ENCODE data around the gene NCCRP1.

NCCRP1 gene

GRCh38 chr19:39166571-39167391 is 30.0 kb upstream of the NCCRP1 start:
- DNase-seq: peak; percentile 64

DNA sequence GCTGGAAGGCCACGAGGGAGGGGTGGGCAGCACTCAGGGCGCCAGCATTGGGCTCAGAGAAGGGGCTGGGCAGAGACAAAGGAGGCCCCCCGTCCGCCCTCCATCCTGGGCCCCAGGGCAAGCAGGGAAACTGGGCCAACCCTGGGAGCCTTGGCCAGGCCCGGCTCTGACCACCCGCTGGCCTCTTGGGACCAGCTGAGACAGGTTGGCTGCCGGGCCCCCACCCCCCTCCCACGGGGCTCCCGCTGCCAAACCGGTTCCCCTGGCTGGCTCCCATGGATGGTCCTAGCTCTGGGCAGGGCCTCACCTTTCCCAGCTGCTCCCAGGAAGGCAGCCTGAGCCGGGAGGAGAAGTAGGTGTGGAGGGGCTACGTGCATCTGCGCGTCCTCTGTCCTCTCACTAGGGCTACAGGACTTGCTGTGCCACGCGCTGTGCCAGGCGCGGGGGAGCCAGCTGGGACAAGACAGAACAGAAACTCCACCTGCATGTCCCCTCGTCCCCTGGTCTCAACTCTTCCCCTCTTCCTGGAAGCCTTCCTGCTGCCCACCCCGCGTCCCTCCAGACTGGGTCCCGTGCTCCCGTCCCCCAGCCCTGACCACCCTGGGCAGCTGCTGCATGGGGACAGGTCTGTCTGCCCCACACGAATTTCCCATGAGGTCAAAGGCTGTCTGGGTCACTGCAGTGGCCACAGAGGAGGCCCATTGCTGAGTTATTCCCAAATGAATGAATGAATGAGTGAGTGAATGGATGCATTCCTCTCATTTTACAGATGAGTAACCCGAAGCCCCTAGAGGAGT is 29.1 kb upstream of the NCCRP1 start:
- DNase-seq: peak; percentile 35

DNA sequence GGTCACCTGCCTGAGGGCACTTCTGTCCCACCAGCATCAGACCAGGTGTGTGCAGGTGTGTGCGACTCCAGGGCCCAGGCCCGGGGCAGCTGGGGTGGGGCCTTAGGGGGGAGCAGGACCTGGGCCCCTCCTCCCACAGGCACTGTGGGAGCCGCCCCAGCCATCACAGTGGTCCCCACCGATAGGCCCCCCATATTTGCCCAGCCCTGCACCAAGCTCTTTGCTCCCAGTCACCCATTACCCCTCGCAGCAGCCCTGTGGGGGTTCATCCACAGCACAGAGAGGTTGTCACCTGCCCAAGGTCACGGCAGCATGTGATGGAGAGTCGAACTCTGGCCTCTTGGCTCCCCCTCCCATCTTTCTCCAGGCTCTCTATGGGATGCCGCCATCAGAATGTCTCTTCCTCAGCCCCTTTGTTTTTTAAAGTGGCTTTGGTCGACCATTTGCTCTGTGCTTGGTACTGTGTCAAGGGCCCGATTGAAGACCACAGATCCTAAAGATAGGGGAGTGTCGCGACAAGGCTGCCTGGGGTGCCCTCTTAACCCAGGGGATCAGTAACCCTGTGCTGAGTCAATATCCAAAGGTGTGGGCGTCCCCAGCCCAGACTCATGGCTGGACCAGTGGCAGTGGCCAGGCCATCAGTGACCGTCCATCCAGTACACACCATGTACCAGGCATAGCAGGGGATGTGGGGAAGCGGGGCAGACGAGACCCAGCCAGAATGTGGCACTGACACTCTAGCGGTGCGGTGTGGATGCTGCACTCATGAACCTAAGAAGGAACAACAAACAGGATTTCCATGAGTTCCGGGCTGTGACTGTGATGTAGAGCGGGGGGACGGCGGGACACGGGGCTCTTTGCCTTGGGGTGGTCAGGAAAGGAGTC is 28.3 kb upstream of the NCCRP1 start:
- no peak for DNase-seq

GRCh38 chr19:39169143-39169810 is 27.5 kb upstream of the NCCRP1 start:
- DNase-seq: no peak

- DNase-seq: no peak
These were observed 26.2 kb upstream of the NCCRP1 start for GRCh38 chr19:39170386-39171231.

- DNase-seq: no peak
These were observed 25.0 kb upstream of the NCCRP1 start for GRCh38 chr19:39171479-39172465.

DNA sequence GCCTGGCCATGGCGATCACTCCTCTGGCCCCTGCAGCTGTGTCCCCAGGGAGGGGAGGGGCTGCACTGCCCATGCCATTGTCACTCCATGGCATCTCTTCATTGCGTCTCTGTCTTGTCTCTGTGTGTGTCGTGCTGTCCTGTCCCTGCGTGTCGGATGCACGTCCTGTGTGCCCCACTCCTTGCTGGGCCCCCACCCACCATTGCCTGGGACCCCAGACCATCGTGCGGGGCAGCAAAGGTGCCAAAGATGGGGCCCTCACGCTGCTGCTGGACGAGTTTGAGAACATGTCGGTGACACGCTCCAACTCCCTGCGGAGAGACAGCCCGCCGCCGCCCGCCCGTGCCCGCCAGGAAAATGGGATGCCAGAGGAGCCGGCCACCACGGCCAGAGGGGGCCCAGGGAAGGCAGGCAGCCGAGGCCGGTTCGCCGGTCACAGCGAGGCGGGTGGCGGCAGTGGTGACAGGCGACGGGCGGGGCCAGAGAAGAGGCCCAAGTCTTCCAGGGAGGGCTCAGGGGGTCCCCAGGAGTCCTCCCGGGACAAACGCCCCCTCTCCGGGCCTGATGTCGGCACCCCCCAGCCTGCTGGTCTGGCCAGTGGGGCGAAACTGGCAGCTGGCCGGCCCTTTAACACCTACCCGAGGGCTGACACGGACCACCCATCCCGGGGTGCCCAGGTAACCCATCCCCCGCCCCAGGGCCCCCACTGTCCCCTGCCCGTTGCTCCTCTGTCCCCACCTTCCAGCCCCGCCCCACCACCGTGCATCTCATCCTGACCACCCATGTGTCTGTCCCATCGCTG is 23.9 kb upstream of the NCCRP1 start:
- no peak for DNase-seq

DNA sequence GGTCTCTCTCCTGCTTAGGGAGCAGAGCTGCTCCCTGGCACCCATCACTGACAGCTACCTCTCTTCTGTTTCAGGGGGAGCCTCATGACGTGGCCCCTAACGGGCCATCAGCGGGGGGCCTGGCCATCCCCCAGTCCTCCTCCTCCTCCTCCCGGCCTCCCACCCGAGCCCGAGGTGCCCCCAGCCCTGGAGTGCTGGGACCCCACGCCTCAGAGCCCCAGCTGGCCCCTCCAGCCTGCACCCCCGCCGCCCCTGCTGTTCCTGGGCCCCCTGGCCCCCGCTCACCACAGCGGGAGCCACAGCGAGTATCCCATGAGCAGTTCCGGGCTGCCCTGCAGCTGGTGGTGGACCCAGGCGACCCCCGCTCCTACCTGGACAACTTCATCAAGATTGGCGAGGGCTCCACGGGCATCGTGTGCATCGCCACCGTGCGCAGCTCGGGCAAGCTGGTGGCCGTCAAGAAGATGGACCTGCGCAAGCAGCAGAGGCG is 23.2 kb upstream of the NCCRP1 start:
- DNase-seq: no peak

- DNase-seq: no peak
These were observed 22.6 kb upstream of the NCCRP1 start for GRCh38 chr19:39174142-39174541.

DNA sequence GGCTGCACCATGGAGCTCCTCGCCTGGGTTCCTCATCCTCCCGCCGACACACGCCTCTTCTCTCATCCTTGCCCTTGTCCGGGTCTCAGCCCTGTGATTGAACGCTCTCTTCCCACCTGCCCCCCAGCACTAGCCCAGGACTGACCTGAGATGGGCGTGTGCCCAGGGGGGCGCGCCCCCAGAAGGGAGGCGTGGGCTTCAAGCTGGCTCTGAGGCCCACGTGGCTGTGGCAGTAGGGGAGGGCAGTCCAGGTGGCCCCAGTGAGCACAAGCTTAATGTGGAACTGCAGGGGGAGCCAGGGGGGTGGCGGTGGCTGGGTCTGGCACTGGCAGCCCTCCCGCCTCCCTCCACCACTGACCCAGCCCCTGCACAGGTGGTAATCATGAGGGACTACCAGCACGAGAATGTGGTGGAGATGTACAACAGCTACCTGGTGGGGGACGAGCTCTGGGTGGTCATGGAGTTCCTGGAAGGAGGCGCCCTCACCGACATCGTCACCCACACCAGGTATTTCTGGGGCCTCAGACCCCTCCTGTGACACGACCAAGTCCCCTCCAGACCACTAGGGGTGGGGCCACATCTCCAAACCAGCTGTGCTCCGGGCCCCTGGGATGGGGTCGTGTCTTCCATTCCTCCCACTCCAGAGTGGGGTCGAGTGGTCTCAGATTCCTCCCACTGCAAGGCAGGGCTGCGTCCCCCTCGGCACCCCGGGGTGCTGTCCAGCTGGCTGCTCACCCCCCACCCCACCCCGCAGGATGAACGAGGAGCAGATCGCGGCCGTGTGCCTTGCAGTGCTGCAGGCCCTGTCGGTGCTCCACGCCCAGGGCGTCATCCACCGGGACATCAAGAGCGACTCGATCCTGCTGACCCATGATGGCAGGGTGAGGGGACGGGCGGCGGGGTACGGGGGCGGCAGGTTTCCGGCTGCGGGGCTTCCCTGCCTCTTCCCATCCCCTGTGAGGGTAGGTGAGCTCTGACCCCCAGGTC is 21.9 kb upstream of the NCCRP1 start:
- no peak for DNase-seq

DNA sequence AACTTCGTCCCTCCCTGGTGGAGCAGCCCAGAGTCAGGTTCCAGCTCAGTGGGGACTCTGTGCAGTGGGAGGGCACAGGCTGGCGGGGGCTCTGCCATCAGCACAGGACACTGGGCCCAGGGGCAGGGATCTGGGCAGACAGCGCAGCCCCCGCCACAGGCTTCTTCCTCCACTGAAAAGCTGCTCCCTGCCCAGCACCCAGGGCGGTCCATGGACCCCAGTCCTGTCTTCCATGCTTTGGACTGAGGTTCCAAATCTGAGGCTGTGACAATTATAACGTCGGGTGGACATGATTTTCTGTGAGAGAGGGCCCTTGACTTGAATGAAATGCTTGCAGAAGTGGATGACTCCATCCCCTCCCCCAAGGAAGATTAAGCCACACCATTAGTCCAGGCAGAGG is 21.2 kb upstream of the NCCRP1 start:
- DNase-seq: no peak

DNA sequence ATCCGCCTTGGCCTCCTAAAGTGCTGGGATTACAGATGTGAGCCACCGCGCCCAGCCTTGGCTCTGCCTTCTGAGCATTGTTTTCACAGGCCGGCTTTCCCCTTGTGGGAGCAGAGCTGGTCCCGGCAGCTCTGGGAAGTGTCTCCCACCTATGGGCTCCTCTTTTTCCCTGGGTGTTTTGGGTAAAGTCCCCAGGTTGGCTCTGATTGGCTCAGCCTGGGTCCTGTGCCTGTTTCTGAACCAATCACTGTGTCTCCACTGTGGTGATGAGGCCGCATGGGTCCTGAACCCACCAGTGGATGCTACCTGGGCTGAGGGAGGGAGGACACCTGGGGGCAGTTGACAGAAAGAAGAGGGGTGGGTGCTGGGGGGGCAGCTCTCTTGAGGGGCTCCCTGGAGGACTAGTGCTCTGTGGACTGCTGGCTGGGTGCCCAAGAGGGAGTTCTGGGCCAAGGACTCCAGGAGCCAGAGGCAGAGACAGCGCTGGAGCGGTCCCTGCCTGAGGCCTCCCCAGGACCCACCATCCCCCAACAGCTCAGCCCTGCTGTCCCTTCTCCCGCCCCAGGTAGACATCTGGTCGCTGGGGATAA is 19.6 kb upstream of the NCCRP1 start:
- DNase-seq: no peak

DNA sequence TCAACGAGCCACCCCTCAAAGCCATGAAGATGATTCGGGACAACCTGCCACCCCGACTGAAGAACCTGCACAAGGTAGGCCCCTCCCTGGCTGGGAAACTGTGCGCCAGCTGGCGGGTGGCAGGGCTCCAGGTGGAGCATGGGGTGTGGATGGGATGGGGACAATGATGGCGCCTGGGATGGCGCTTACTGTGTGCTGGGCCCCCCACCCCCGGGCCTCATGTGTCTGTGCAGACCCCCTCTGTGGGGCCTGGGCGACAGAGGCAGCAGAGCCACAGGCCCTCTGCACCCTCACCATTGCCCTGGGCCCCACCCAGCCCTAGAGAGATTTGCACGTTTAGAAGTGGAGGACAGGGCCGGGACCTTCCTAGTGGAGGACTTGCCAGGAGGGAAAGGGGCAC is 19.0 kb upstream of the NCCRP1 start:
- DNase-seq: no peak

DNA sequence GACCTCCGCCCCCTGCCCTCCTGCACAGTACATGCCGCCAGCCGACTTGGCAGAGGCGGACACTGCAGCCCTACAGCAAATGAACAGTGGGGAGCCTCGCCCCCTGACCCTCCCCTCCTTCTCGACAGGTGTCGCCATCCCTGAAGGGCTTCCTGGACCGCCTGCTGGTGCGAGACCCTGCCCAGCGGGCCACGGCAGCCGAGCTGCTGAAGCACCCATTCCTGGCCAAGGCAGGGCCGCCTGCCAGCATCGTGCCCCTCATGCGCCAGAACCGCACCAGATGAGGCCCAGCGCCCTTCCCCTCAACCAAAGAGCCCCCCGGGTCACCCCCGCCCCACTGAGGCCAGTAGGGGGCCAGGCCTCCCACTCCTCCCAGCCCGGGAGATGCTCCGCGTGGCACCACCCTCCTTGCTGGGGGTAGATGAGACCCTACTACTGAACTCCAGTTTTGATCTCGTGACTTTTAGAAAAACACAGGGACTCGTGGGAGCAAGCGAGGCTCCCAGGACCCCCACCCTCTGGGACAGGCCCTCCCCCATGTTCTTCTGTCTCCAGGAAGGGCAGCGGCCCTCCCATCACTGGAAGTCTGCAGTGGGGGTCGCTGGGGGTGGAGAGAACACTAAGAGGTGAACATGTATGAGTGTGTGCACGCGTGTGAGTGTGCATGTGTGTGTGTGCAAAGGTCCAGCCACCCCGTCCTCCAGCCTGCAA is 18.3 kb upstream of the NCCRP1 start:
- DNase-seq: no peak

DNA sequence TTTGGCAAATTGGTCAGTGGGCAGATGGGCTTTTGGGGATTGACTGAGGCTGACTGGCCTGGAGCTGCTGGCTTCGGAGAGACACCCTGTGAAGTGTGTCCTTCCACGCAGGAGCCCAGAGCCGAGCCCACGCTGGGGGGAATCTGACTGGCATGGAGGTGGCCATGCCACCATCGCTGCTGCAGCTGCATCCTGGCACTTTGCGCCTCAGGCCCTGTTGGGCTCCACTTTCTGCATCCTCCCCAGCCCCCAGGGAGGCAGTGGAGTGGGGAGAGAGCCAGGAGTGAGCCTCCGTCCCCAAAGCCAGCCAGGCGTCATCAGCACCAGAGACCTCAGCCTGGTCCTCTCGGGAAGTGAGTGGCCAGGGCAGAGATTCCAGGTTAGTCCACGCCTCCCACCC is 17.0 kb upstream of the NCCRP1 start:
- no peak for DNase-seq

- no peak for DNase-seq
These were observed 16.0 kb upstream of the NCCRP1 start for GRCh38 chr19:39180749-39181148.

All from COR-L47 (cell line).